ENCODE results near the gene RNF43.

- TF ChIP-seq, protein P1, sequence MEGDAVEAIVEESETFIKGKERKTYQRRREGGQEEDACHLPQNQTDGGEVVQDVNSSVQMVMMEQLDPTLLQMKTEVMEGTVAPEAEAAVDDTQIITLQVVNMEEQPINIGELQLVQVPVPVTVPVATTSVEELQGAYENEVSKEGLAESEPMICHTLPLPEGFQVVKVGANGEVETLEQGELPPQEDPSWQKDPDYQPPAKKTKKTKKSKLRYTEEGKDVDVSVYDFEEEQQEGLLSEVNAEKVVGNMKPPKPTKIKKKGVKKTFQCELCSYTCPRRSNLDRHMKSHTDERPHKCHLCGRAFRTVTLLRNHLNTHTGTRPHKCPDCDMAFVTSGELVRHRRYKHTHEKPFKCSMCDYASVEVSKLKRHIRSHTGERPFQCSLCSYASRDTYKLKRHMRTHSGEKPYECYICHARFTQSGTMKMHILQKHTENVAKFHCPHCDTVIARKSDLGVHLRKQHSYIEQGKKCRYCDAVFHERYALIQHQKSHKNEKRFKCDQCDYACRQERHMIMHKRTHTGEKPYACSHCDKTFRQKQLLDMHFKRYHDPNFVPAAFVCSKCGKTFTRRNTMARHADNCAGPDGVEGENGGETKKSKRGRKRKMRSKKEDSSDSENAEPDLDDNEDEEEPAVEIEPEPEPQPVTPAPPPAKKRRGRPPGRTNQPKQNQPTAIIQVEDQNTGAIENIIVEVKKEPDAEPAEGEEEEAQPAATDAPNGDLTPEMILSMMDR (IDR thresholded peaks at IDR 0.05; ENCODE audit: insufficient read depth, low read length): no peak
- TF ChIP-seq POLR2AphosphoS5 (IDR thresholded peaks at IDR 0.05; ENCODE audit: low read depth): no peak
- no peak for TF ChIP-seq SPI1 (IDR thresholded peaks at IDR 0.05; ENCODE audit: borderline replicate concordance, low read depth)
Observed at GRCh38 chr17:58398574-58399266, 18.6 kb downstream of the RNF43 start.
